Measurements from ENCODE around the gene MROH2A.

GRCh38 chr2:233814056-233814835 is 36.1 kb downstream of the MROH2A start:
- TF ChIP-seq CTCF (IDR thresholded peaks at IDR 0.05) = no peak
- TF ChIP-seq EP300 (IDR thresholded peaks at IDR 0.05) = no peak
- no peak for TF ChIP-seq POLR2A (IDR thresholded peaks at IDR 0.05)
- TF ChIP-seq POLR2AphosphoS5 (IDR thresholded peaks at IDR 0.05) = no peak
